ENCODE measurements around the gene CYP26C1.

CYP26C1 gene, protein sequence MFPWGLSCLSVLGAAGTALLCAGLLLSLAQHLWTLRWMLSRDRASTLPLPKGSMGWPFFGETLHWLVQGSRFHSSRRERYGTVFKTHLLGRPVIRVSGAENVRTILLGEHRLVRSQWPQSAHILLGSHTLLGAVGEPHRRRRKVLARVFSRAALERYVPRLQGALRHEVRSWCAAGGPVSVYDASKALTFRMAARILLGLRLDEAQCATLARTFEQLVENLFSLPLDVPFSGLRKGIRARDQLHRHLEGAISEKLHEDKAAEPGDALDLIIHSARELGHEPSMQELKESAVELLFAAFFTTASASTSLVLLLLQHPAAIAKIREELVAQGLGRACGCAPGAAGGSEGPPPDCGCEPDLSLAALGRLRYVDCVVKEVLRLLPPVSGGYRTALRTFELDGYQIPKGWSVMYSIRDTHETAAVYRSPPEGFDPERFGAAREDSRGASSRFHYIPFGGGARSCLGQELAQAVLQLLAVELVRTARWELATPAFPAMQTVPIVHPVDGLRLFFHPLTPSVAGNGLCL

DNA sequence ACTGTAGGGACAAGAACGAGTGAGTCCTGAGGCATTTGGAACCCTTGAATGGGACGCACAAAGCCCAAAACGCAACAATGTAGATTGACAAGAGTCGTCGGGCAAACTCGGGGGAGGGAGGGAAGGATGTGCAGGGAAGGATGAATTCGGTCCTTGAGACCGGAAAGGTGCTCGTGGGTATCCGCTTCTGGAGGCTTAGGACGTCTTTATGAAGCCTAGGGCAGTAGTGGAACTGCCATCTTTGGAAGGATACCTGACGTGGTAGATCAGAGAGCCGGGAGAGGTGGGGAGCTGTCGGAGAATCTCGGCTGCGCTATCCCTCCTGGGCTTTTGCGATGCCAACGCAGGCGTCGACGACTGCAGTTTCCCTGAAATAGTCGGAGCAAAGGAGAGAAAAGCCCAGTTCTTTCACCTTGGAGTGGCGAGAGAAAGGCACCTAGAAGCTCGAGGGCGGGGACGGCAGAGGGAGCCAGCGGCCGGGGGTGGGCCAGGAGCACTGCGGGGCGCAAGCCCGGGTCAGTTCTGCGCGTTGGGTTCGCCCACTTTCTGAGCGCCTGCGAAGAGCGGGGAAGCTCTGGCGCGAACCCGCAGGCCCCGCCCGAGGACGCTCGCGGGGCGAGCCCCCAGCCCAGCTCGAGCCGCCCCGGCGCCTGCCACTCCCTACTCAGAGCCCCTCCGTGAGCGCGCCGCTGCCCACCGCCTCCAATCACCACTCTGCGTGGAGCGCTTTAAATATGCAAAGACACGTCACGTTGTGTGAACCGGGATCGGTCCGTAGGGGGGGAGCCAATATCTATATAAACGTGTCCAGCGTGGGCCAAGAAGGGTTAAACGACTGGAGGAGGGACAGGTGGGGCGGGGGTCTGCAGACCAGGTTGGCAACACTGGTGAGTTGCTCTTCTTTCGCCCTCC is at the start of gene CYP26C1:
CYP26C1 (plus strand) TSS at position 824 of the 912 bp plus-strand sequence. CDS start 466 bp downstream, outside the sequence.
- no peak for DNase-seq

DNA sequence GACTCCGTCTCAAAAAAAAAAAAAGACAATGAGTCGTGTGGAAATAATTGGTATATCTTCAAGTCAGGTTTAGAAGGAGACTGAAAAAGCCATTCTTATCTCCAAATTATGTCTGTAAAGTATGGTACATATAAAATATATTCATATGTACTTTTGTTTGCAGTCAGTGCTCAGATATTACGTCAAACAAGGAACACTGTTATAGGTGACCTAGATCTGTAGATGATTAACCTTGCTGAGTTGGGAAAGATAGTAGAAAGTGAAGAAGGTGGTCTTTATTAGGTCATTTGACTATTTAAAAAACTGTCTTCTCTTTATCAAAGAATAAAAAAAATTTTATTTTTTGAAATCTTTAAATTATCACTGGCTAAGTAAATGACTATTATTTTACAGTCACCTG is 44.9 kb upstream of the CYP26C1 start:
- DNase-seq = no peak

- DNase-seq = no peak
Observed at GRCh38 chr10:93023013-93023650, 37.5 kb upstream of the CYP26C1 start.

DNA sequence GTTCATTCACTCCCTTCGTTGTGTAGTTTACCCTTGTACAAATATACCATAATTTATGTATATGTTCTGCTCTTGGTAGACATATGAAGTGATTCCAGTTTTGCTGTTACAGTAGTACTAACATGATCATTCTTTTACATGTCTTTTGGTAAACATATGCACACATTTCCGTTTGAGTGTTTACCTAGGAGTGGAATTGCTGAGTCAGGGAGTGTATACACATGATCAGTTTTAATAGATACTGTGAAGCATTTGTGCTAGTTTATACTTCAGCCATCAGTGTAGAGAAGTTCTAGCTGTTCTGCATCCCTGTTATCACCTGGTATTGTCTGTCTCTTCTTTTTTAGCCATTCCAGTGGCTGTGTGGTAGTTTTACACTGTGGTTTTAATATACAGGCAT is 34.5 kb upstream of the CYP26C1 start:
- no peak for DNase-seq

DNA sequence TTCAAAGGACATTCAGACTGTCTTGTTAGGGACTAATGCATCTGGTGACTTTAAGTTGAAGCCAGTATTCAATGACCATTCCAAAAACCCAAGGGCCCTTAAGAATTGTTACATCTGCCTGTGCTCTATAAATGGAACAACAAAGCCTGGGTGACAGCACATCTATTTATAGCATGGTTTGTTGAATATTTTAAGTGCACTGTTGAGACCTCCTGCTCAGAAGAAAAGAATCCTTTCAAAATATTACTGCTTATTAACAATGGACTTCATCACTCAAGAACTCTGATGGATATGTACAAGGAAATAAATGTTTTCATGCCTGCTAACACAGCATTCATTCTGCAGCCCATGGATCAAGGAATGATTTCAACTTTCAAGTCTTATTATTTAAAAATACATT is 33.1 kb upstream of the CYP26C1 start:
- no peak for DNase-seq

- no peak for DNase-seq
Observed at GRCh38 chr10:93028883-93029282, 31.7 kb upstream of the CYP26C1 start.

DNA sequence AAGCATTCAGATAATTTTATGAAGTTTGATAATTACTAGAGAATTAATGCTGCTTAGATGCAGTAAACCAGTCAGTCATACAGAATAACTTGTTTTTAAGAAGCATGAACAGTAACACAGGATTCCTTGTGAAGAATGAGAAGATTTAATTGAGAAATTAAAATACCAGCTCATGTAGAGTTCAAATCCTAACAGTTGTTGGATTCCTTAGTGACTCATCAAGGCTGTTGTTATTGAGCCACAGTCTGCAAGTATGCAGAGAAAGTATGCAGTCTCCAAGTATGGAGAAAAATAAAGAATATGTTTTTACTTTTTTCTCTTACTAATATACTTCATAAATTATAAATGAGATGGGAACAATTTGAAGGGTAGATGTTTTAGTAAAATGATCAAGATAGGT is 30.2 kb upstream of the CYP26C1 start:
- no peak for DNase-seq

- no peak for DNase-seq
Observed at GRCh38 chr10:93032105-93032808, 28.3 kb upstream of the CYP26C1 start.

- DNase-seq = no peak
Observed at GRCh38 chr10:93032809-93033137, 27.8 kb upstream of the CYP26C1 start.

- no peak for DNase-seq
Observed at GRCh38 chr10:93034426-93034825, 26.2 kb upstream of the CYP26C1 start.

- no peak for DNase-seq
Observed at GRCh38 chr10:93039110-93039509, 21.5 kb upstream of the CYP26C1 start.

DNA sequence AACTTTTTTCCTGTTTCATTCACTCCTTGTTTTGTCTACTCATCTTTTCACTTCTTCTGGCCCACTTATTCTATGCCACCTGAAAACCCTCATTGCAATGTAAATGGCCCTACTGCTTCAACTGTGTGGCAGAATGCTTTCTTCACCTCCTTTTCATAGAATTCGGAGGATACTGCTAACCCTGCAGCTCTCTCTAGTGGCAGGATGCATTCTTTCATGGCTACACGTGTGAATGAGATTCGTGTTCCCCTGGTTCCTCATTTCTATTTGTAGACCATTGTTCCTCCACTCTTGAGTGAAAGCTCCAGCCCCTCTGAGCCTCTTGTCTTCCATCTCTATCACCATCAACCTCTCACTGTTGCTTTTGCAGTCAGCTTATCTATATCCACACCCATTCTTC is 20.9 kb upstream of the CYP26C1 start:
- no peak for DNase-seq

DNA sequence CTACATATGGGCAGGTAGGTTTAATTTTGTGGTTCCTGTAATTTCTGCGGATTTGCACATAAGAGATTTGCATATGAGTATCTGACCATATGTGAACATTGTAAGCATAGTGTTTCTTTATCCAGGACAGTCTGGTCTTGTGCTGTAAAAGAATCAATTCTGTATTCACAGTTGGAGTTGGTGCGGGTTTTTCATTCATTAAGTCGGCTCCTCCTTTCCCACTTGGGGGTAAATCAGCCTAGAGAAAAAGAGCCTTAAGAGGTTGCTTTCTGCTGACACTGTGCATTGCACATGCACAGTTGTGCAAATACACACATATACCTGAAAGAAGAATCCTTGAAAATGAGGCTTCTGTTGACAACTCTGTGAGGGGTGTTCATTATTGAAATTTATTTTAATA is 6.1 kb upstream of the CYP26C1 start:
- DNase-seq = no peak

DNA sequence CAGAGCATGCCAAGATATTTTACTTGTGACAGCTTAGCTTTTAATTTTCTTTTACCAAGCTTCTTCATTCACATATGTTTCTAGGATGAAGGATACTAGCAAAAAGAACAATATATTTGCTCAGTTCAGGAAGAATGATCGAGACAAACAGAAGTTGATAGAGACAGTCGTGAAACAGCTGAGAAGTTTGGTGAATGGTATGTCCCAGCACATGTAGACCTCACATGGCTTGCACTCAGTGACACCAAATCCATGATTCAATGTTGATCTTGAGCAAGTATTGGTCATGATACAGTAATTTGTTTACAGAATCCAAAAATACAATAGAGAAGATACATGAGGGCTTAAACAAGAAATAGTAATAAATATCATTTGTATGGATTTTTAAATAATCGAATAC is 2.5 kb upstream of the CYP26C1 start:
- DNase-seq = no peak

DNA sequence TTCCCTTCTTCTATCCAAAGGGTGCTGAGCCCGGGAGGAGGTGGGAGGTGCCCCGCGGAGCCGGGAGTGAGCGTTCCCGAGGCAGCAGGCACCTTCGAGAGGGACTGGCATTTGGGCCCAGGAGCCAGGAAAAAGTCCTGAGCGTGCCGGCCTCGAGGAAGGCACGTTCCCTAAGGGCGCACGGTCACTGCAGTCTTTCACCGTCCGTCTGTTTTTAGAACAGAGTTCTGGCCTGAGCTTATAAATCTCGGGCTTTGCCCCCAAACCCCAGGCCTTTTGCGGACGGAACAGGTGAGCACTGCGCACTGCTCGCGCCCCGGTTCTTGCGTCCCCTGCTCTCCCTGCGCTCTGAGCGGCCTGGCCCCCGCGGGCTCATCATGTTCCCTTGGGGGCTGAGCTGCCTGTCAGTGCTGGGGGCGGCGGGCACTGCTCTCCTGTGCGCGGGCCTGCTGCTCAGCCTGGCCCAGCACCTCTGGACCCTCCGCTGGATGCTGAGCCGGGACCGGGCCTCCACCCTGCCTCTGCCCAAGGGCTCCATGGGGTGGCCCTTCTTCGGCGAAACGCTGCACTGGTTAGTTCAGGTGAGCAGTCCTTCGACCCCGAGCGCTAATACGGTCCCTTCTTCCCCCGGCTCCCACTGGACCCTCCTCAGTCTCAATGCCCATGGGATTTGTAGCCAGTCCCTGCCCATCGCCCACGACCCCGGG is 442 bp downstream of the CYP26C1 start:
- DNase-seq = no peak

DNA sequence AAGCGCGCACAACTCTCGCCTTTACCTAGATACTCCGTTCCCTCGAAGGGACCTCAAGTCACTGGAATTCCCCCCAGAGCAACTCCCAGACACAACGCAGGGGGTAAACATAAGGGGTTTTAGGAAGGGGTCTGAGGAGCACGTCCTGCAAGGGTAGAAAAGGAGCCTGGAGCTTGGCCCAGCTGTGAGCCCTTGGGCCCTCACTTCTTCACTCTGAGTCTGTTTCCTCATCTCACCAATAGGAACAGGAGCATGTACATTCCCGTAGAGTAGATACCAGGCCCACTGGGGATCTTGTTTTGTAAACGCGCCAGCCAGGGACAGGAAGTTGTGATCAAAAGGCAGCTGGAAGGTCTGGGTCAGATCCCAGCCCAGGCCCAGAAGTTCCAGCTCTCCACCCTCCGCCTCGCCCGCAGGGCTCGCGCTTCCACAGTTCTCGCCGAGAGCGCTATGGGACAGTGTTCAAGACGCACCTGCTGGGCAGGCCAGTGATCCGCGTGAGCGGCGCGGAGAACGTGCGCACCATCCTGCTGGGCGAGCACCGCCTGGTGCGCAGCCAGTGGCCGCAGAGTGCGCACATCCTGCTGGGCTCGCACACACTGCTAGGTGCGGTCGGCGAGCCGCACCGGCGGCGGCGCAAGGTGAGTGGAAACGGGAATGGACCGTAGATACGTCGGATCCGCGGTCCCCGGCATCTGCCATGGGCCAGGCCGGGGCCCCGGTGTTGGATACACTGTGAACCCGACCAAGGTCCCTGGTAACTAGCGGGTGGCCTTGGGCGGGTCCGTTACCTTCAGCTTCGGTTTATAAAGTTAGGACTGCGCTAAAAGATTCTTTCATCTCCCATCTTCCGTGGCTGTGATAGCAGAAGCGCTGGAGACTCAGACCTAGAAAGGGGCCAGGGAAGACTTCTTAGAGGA is 1.3 kb downstream of the CYP26C1 start:
- no peak for DNase-seq

DNA sequence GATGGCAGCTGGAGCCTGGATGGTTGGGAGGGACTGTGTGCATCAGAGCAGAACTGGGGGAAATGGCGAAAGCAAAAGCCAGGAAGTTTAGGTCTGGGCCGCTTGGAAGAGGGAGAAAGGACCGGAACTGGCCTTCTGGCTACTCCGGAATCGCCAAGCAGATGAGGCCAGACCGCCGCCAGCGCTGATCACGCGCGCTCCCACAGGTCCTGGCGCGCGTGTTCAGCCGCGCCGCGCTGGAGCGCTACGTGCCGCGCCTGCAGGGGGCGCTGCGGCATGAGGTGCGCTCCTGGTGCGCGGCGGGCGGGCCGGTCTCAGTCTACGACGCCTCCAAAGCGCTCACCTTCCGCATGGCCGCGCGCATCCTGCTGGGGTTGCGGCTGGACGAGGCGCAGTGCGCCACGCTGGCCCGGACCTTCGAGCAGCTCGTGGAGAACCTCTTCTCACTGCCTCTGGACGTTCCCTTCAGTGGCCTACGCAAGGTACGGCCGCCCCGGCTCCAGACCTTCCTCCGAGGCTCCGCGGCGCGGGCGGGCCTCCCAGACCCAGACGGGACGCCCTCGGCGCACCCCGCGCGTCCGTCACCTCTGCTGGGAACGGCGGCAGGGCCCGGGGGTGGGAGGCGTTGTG is 2.0 kb downstream of the CYP26C1 start:
- no peak for DNase-seq

- DNase-seq = no peak
Observed at GRCh38 chr10:93063144-93063976, 2.8 kb downstream of the CYP26C1 start.

DNA sequence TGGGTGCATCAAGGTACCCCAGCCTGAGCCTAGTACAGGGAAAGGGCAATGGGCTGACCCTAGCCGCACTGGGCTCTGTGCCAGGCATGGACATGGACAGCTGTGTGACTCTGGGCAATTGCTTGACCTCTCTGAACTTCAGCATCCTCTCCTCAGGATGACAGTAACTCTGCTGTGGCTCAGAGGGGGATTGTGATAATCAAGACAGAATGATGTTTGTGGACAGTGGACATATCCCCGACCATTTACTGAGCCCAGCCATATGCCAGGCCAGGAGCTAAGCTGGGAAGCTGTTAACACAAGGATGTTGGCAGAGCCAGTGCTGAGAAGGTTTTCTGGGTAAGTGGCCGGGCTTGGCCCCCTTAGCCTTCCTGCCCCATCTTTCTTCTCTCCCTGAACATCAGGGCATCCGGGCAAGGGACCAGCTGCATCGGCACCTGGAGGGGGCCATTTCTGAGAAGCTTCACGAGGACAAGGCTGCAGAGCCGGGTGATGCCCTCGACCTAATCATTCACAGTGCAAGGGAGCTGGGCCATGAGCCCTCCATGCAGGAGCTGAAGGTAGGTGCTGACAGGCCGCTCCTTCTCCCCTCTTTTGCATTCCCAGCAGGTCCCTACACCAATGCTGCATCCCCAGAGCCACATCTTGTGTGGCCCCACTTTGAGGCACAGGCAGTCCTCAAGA is 3.5 kb downstream of the CYP26C1 start:
- no peak for DNase-seq
